GM20431 (cell line): ENCODE results near the gene RPL18.
"Not testable (repeated sequence)": the region's sequence is repeated elsewhere in the genome, so short reads cannot be mapped to it uniquely, and the experiment has no call there.

Experiments
- in situ Hi-C: fragments of 300-500 bp; cut with MseI, MboI; formaldehyde crosslinking; loops from one replicate; pipeline ENCODE4 v1.15.0; 2020; ENCODE audit warnings: low sequenced_read_pairs; ENCODE audit not compliant: unreplicated experiment

RPL18 gene

DNA sequence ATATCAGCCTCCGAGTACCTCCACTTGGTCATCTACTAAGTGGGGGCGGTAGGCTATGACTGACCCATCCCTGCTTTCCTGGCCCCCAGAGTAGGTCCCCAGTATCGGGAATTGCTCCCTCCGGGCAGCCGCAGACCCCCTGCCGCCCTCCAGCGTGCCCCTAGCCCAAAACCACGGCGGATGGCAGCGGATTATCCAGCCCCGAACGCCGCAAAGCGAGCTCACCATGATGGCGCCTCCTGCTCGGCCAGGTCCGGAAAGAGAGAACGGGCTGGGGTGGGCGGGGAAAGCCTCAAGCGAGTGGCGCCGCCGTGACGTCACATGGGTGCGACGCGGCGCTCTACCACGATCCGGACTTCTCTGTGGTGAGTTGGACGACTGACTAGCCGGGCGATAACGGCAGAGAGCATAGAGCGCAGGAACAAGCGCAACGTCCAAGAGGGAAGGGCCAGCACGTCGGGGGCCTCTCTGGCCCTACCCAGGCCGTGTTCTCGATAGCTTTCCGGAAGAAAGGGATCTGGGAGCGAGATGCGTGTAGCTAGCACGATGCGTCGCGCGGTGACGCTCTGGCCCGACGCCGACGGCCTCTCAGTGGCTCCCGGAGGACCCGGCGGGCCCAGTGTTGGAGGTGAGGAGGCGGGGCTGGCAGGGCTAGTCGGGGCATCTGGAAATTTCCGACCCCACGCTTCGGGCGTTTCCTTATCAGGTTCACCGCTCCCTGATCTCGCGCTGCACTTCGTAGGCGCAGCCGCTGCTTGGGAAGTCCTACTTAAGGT is at the start of gene RPL18, which contains the start of gene SPHK2:
Gene RPL18, minus strand, starts transcription at position 263 of the 776 bp plus-strand sequence. Its CDS starts 35 bp downstream, at position 228.
Gene SPHK2, plus strand, starts transcription at position 591 of the 776 bp plus-strand sequence. CDS start 1,009 bp downstream, outside the sequence.
- in situ Hi-C loops, result no loop called here

DNA sequence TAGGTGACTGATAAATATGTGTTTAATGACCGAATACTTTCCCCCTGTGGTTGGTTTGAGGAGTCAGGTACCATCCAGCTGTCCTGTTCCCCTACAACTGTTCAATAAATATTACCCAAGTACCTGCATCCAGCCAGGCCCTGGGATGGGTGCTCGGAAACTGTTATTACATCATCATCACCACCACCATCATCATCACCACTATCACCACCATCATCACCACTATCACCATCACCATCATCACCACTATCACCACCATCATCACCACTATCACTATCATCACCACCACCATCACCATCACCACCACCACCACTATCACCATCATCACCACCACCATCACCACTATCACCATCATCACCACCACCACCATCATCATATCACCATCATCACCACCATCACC is 49.8 kb upstream of the RPL18 start:
- in situ Hi-C loops, result no loop called here

DNA sequence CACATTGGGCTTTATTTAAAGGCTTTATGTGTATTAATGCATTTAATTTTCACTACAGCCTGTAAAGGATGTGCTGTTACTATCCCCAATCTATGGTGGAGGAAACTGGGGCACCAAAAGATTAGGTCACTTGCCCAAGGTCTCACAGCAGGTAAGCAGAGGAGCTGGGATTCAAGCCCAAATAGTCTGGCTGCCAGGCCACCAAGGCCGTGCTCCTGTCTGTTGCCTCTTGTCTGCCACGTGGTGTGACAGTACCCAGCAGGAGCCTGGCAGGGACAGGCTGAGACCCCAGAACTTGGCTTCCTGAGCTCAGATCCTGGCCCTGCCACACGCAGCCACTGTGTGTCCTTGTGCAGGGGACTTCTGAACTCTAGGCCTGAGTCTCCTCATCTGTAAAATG is 49.4 kb upstream of the RPL18 start:
- in situ Hi-C loops, result no loop called here

DNA sequence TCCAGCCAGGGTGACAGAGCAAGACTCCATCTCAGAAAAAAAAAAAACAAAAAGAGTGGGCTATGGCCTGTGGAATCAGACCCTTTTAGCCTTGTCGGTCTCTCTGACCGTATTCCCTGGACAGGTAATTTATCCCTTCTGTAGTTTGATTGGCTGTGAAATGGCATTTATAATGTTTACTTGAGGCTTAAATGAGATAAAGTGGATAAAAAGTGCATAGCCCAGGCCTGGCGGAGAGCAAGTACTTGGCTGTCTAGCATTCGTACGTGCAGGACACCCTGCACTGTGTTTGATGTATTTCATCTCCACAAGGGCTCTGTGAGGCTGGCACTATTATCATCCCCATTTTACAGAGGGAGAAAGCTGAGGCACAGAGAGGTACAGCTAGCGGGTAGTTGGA is 46.8 kb upstream of the RPL18 start:
- in situ Hi-C loops, result no loop called here

DNA sequence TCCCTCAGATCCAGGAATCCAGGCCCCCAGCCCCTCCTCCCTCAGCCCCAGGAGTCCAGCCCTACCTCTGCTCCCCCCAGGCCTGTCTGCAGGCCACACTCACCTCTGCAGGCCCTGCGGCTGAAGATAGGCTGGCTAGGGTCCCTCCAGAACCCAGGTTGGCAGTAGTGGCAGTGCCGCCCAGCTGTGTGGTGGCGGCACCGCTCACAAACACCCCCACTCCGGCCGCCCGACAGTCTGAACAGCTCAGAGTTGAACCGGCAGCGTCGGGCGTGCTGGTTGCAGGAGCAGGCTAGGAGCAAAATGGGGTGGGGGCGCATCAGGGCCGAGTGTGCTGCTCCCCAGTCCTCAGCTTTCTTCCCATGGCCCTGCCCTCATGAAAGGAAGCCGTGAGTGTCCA is 45.5 kb upstream of the RPL18 start:
- in situ Hi-C loops, result no loop called here

DNA sequence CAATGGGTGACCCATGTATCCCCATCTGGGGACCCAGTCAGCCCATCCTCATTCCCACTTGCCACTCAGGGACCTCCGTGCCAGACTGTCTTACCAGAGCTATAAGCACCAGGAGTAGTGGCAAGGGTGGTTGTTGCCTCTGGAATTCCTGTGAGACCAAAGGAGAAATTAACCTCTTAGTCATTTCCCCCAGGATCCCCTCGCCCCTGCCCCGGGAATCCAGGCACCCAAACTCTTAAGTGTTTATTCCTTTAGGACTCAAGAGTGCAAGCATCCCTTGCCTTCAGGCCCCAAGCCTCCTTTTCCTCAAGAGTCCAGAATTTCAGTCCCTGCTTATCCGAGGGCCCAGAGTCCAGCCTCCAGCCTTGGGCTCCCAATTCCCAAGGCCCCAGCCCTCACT is 44.7 kb upstream of the RPL18 start:
- in situ Hi-C loops, result no loop called here

DNA sequence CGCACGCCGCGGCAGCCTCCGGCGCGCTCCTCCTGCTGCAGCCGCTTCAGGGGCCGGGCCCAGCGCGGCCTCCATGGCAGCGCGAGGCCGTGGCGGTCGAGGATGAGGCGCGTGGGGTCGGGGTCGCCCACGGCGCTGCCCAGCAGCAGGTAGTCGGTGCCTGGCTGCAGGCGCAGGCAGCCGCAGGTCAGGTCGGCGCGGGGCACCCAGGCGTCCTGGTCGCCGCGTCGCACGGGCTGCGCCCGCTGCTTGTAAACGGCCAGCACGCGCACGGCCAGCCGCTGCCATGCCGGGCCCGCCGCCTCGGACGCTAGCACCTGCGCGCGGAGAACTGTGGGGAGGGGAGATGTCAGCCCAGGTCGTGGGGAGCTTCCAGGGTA is 42.7 kb upstream of the RPL18 start:
- in situ Hi-C loops, result no loop called here

DNA sequence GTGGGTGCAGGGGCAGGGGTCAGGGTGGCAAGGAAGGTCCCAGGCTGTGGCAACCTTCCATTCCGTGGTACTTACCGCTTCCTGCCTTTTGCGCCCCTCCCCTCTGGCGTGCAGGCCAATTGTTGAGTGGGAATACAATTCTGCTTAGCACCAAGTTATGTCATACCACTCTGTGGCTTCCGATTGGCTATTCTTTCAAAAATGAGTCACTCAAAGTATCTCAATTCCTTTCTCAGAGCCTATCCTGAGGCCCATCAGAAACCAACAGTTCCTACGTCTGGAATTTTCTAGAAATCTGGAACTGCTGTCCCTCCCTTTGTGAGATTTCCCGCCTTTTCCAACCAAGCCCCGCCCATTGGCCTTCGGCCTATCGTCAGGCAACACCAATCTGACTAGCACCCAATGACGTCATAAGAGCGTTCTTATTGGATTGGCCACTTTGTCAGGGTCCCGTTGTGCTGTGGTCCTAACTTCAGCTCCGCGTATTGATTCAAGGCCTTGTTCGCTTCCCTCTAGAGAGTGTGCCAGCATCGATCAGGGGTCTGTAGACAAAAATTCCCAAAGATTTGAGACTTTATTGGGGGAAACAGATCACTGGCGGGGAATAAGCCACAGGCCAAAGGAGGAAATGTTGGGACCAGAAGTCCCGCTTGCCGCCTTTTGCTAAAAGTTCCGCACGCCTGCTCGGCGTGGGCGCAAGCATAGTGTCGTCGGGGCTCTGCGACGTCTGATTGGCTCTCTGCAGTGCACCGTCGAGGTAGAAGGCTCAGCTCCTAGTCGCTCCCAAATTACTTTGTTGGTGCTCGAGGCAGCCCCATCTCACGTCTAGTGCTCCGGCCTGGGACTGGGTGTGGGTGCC is 42.1 kb upstream of the RPL18 start:
- in situ Hi-C loops, result no loop called here

DNA sequence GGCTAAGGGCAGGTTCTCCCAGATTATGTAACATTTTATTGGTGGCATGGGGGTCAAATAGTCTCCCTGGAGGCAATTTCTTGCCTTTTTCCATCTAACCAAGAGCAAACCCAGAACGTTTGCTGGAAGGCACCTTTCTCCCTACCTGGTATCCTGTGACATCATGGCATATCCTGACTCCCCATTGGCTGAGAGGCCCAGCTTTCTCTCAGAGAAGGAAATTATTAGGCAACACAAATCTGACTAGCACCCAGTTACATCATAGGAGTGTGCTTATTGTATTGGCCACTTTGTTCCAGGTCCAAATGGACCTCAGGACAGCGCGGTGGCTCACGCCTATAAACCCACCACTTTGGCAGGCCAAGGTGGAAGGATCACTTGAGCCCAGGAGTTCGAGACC is 40.8 kb upstream of the RPL18 start:
- in situ Hi-C loops, result no loop called here

DNA sequence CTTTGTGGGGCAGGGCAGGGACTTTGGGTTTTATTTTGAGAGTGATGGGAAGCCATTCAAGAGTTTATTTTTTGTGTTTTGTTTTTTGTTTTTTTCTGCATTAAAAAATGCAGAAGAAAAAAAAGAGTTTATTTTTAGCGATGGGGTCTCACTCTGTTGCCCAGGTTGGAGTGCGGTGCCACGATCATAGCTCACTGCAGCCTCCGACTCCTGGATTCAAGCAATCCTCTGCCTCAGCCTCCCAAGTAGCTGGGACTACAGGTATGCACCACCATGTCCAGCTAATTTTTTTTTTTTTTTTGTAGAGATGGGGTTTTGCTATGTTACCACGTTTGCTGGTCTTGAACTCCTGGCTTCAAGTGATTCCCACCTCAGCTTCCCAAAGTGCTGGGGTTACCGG is 39.5 kb upstream of the RPL18 start:
- in situ Hi-C loops, result no loop called here

DNA sequence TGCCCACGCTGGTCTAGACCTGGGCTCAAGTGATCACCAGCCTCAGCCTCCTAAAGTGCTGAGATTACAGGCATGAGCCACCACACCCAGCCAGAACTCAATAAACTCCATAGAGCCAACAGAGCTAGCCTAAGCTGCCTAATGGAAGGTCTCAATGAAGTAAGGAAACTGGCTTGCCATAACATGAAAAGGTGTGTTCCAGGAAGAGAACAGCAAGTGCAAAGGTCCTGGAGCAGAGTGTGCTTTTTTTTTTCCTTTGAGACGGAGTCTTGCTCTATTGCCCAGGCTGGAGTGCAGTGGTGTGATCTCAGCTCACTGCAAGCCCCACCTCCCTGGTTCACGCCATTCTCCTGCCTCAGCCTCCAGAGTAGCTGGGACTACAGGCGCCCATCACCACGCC is 38.9 kb upstream of the RPL18 start:
- in situ Hi-C loops, result not testable (repeated sequence)

DNA sequence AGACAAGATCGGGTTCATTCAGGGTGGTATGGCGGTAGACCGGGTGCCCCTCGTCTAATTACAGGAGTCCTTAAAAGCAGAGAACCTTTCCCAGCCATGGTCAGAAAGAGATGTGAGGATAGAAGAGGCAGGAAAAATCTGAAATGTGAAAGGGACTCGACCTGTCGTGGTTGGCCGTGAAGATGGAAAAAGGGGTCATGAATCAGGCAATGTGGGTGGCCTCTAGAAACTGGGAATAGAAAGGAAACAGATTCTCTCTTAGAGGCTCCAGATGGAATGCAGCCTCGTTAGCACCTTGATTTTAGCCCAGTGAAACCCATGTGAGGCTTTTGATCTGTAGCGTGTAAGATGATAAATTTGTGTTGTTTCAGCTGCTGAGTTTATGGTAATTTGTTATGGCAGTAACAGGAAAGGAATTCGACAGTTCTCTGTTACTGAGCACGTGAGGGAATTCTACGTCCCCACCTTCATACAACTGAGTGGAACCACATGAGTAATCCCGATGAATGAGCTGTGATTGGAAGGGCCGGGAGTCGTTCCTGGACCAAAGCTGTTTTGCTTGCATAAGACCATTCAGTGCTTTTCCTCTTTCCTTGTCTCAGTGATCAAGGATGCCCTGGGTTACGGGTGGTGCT is 38.0 kb upstream of the RPL18 start:
- in situ Hi-C loops, result no loop called here

DNA sequence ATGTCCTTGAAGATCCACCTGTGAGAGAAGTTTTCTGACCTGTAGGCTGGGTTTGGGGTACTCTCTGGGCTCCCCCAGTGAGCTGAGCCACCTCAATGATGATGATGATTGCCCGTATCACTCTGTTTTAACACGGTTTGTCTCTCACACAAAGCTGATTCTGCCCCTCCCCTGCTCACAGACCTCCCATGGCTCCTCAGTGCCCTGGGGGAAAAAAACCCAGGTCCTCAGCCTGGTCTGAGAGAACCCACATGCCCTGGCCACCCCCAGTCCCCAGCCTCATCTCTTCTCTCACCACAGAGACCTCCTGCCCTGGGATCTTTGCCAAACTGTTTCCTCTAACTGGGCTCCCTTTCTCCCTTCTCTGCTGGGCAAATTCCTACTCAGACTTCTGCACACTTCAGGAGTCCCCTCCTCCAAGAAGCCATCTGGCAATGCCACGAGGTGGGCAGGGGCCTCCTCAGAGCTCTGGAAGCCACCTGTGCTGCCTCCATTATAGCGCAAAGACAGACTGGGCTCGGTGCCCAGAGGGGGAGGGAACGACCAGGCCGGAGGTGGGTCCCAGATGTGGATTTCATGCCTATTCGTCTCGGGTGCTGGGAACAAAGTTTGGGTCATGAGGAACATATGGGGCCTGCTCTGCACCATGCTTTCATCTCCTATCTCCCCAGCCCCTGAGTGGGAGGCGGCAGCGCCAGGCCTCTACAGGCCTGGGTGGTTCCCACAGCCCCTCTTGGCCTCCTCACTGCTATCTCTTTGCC is 35.5 kb upstream of the RPL18 start:
- in situ Hi-C loops, result no loop called here

DNA sequence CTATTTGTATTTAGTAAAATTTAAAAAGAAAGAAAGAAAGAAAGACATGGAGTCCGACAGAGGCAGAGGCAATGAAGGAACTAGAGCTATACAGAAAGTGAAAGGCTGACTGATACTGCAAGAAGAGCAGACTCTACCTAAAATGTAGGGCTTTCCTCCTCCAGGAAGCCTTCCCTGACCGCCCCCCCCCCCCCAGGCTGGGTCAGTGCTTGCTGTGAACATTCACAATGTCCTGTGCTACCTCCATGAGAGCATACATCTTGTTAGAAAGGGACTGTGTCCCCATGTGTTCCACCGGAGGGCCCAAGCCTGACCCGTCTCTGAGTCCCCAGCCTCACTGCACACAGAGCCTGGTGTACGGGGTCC is 32.7 kb upstream of the RPL18 start:
- in situ Hi-C loops, result no loop called here

DNA sequence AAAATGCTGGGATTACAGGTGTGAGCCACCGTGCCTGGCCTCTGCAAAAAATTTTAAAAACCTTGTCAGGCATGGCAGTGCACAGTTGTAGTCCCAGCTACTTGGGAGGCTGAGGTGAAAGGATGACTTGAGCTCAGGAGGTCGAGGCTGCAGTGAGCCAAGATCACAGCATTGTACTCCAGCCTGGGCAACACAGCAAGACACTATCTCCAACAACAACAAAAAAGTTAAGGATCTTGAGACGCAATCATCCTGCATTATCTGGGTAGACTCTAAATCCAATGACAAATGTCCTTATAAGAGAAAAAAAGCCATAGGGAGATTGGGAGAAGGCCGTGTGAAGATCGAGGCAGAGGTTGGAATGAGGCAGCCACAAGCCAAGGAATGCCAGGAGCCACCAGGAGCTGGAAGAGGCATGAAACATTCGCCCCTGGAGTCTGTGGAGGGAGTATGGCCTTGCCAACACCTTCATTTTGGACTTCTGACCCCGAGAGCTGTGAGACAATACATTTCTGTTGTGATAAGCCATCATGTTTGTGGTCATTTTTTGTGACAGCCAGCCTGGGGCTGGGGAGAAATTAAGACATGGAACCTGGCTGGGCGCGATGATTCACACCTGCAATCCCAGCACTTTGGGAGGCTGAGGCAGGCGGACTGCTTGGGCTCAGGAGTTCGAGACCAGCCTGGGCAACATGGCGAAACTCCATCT is 32.1 kb upstream of the RPL18 start:
- in situ Hi-C loops, result no loop called here

DNA sequence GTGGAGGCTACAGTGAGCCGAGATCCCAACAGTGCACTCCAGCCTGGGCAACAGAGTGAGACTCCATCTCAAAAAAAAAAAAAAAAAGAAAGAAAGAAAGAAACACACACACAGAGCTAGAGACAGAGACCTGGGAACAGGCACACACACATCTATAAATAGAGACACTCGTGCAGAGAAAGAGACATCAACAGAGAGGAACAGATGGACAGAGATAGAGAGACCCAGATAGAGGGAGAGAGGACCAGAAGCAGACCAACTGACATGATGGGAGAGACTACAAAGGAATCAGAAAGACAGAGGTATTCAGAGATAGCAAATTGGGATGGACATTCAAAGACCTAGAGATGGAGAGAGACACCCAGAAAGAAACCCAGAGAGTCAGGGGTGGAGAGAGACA is 29.2 kb upstream of the RPL18 start:
- in situ Hi-C loops, result no loop called here

DNA sequence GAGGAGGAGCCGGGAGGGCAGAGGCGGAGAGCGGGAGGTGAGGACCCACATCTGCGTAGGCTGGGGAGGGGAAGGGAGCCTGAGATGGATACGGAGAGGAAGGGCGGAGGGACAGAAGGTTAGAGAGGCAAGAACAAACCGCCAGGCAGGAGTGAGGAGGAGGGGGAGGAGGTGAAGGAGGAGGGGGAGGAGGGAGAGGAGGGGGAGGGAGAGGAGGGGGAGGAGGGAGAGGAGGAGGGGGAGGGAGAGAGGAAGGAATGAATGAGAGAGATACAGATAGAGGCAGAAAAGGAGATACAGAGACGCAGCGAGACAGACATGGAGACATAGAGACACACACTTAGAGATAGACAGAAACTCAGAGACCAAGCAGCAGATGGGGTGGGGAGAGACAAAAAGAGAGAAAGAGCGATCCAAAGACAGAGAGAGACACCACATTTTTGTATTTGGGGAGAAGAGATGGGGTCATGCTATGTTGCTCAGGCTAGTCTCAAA is 27.8 kb upstream of the RPL18 start:
- in situ Hi-C loops, result no loop called here

DNA sequence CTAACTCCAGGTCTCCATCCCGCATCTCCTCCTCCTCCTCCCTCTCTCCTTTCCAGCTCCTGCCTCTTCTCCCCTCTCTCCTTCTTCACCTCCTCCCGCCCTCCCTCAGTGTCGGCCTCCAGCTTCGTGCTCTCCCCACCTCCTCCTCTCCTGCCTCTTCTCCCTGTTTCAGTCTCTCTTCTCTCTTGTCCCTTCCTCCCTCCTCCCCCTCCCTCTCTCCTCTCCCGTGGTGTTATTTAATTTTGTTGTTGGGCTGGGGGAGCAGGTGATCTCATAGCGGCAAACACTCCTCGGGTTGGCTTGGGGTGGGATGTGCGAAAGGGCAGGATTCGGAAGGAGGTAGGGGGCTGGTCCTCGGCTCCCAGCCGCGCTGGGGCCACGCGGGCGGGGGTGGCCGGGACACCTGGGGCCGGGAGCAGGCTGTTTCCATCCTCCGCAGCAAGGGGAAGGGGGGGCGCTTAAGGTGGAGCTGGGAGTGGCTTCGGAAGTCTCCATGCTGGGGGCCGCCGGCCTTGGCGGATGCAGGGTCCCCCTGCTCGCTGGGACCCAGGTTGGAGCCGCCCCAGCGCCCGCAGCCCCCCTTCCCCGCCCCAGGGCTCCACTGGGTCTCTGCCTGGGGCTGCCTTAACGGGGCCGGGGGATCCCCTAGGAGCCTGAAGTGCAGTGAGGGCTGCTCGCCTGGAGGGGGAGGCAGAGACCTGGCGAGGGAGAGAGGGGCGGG is 27.2 kb upstream of the RPL18 start, which contains the start of gene CA11:
Gene CA11, minus strand, starts transcription at position 187 of the 721 bp plus-strand sequence. CDS start 555 bp downstream, outside the sequence.
- in situ Hi-C loops, result no loop called here

DNA sequence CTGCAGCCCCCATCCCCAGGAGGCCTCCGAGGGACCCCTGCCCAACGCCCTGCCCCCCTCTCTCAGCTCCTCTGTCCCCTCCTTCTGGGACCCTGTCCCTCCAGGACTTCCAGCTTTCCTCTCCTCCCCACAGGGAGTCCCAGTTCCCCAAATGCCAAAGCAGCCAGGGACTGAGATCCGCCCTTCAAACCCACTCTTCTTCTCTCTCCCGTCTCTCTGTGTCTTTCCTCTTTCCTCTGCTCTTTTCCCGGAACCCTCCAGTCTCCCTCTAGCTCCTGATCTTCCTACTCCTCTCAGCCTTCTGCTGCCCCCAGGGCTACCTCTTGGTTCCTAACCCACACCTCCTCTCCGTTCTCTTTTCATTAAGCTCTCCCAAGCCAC is 26.6 kb upstream of the RPL18 start:
- in situ Hi-C loops, result no loop called here
